H1 (cell line): ENCODE data around the gene ATP1A3.

Experiments used
- CEBPB ChIP-seq: IDR thresholded peaks from 2 replicates; pipeline ENCODE4 v1.6.1; 2012; ENCODE audit warnings: low read depth, low read length
- EP300 ChIP-seq, 2 experiments: IDR thresholded peaks; 1 replicate in 1 of 2; 2 replicates in 1 of 2; pipeline ENCODE4 v1.6.1; 2011 to 2012; ENCODE audit warnings: low read depth in 2 of 2, low read length in 2 of 2, mild to moderate bottlenecking in 2 of 2, borderline replicate concordance in 1 of 2, inconsistent platforms in 1 of 2, moderate library complexity in 1 of 2
- EZH2 ChIP-seq: fragments of 200-600 bp; sonication (generic); IDR thresholded peaks from 2 replicates; pipeline ENCODE4 v1.7.1; 2012; ENCODE audit warnings: low read depth, mild to moderate bottlenecking, moderate library complexity, low read length, inconsistent platforms; ENCODE audit not compliant: severe bottlenecking
- JUND ChIP-seq: IDR thresholded peaks from 2 replicates; pipeline ENCODE4 v1.6.1; 2011; ENCODE audit warnings: mild to moderate bottlenecking, improper control_type of control experiment, low read length
- MAX ChIP-seq: IDR thresholded peaks from 2 replicates; pipeline ENCODE4 v1.6.1; 2012; ENCODE audit warnings: inconsistent platforms
- POLR2AphosphoS5 ChIP-seq: IDR thresholded peaks from 2 replicates; pipeline ENCODE4 v1.6.1; 2011; ENCODE audit warnings: low read depth, low read length
- SRF ChIP-seq: IDR thresholded peaks from 2 replicates; pipeline ENCODE4 v1.6.1; 2011; ENCODE audit warnings: mild to moderate bottlenecking, low read depth, low read length, moderate library complexity
- SUZ12 ChIP-seq: fragments of 200-600 bp; sonication (generic); IDR thresholded peaks from 2 replicates; pipeline ENCODE4 v1.6.1; 2012; ENCODE audit warnings: mild to moderate bottlenecking, inconsistent platforms, low read length, moderate library complexity, mixed read lengths
- TAF1 ChIP-seq: IDR thresholded peaks from 2 replicates; pipeline ENCODE4 v1.6.1; 2011; ENCODE audit warnings: mild to moderate bottlenecking, low read depth, low read length
- TF ChIP-seq, protein P1 (sequence below), 3 experiments: IDR thresholded peaks; 1 replicate in 2 of 3; 2 replicates in 1 of 3; pipeline versions ENCODE4 v1.5.1 to v1.6.1; 2011; ENCODE audit warnings: low read length in 3 of 3, mild to moderate bottlenecking in 3 of 3, inconsistent platforms in 2 of 3, low read depth in 1 of 3, moderate library complexity in 1 of 3; ENCODE audit not compliant: insufficient read depth in 1 of 3; ENCODE audit errors: control extremely low read depth in 1 of 3
- TF ChIP-seq, protein P2 (sequence below): IDR thresholded peaks from 2 replicates; pipeline ENCODE4 v1.6.1; 2011; ENCODE audit warnings: low read length, improper control_type of control experiment

GRCh38 chr19:41932720-41933332 is 61.2 kb downstream of the ATP1A3 start:
- TF ChIP-seq MAX (no peak), JUND (no peak), SRF (no peak), SUZ12 (0 out of 2 replicates have a peak, but pooled peaks have one; percentile 36), CEBPB (no peak), EP300 (IDR thresholded peaks at IDR 0.05; ENCODE audit: borderline replicate concordance in 1 of 2, low read depth in 2 of 2, low read length in 2 of 2) (no peak), POLR2AphosphoS5 (no peak), EZH2 (peak; percentile 57), TAF1 (no peak)
- TF ChIP-seq, protein P1, sequence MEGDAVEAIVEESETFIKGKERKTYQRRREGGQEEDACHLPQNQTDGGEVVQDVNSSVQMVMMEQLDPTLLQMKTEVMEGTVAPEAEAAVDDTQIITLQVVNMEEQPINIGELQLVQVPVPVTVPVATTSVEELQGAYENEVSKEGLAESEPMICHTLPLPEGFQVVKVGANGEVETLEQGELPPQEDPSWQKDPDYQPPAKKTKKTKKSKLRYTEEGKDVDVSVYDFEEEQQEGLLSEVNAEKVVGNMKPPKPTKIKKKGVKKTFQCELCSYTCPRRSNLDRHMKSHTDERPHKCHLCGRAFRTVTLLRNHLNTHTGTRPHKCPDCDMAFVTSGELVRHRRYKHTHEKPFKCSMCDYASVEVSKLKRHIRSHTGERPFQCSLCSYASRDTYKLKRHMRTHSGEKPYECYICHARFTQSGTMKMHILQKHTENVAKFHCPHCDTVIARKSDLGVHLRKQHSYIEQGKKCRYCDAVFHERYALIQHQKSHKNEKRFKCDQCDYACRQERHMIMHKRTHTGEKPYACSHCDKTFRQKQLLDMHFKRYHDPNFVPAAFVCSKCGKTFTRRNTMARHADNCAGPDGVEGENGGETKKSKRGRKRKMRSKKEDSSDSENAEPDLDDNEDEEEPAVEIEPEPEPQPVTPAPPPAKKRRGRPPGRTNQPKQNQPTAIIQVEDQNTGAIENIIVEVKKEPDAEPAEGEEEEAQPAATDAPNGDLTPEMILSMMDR (IDR thresholded peaks at IDR 0.05; ENCODE audit: control extremely low read depth in 1 of 3, insufficient read depth in 1 of 3, low read depth in 1 of 3, low read length in 3 of 3), result no peak
- TF ChIP-seq, protein P2, sequence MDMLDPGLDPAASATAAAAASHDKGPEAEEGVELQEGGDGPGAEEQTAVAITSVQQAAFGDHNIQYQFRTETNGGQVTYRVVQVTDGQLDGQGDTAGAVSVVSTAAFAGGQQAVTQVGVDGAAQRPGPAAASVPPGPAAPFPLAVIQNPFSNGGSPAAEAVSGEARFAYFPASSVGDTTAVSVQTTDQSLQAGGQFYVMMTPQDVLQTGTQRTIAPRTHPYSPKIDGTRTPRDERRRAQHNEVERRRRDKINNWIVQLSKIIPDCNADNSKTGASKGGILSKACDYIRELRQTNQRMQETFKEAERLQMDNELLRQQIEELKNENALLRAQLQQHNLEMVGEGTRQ, result no peak
